Neural cell (in vitro differentiated cells): ENCODE results near the gene ANKEF1. TPM values are rescaled to one million over a fixed set of nuclear protein-coding genes. Genes with fewer than 3 reads are reported as not detected.

ENCODE experiments used
- H2AFZ ChIP-seq: fragments of 200-600, 300-800 bp; sonication (generic), shearing (Covaris generic); 2 replicates; pipeline ENCODE4 v1.6.0; 2014; ENCODE audit warnings: low read depth, mild to moderate bottlenecking, antibody characterized with exemption, low read length, moderate library complexity
- H3F3A ChIP-seq: fragments of 200-600 bp; shearing (Covaris generic); 2 replicates; pipeline ENCODE4 v1.6.1; 2016; ENCODE audit warnings: mild to moderate bottlenecking, moderate library complexity, mixed read lengths, antibody characterized with exemption, low read length; ENCODE audit not compliant: insufficient read depth, poor library complexity, severe bottlenecking
- H3K27ac ChIP-seq: fragments of 200-600, 300-800 bp; sonication (generic), shearing (Covaris generic); 2 replicates; pipeline ENCODE4 v1.5.1; 2014; ENCODE audit warnings: mild to moderate bottlenecking, low read length, moderate library complexity
- H3K27me3 ChIP-seq: fragments of 300-800, 200-600 bp; sonication (generic), shearing (Covaris generic); 2 replicates; pipeline ENCODE4 v1.6.0; 2014; ENCODE audit warnings: mild to moderate bottlenecking, low read depth, low read length, moderate library complexity; ENCODE audit not compliant: insufficient read depth
- H3K36me3 ChIP-seq: fragments of 300-800, 200-600 bp; sonication (generic), shearing (Covaris generic); 2 replicates; pipeline ENCODE4 v1.5.1; 2014; ENCODE audit warnings: mild to moderate bottlenecking, antibody characterized with exemption, low read length, moderate library complexity; ENCODE audit not compliant: insufficient read depth
- H3K4me2 ChIP-seq: fragments of 300-800, 200-600 bp; sonication (generic), shearing (Covaris generic); 2 replicates; pipeline ENCODE4 v1.6.0; 2014; ENCODE audit warnings: mild to moderate bottlenecking, low read length
- H3K4me3 ChIP-seq: fragments of 300-800, 200-600 bp; sonication (generic), shearing (Covaris generic); 2 replicates; pipeline ENCODE4 v1.5.1; 2014; ENCODE audit warnings: mild to moderate bottlenecking, low read length, moderate library complexity
- H3K79me2 ChIP-seq: fragments of 200-600 bp; shearing (Covaris generic); replicated peaks from 2 replicates; pipeline ENCODE4 v1.6.0; 2014; ENCODE audit warnings: mild to moderate bottlenecking, low read length, moderate library complexity; ENCODE audit not compliant: insufficient read depth
- H3K9ac ChIP-seq: fragments of 300-800, 200-600 bp; sonication (generic), shearing (Covaris generic); 2 replicates; pipeline ENCODE4 v1.6.1; 2016; ENCODE audit warnings: mild to moderate bottlenecking, low read length, mixed read lengths
- H3K9me2 ChIP-seq: fragments of 200-600 bp; shearing (Covaris generic); 2 replicates; pipeline ENCODE4 v1.6.1; 2016; ENCODE audit warnings: mild to moderate bottlenecking, low read length, mixed read lengths; ENCODE audit not compliant: insufficient read depth
- H3K9me3 ChIP-seq: fragments of 200-600, 300-800 bp; sonication (generic), shearing (Covaris generic); 2 replicates; pipeline ENCODE4 v1.6.1; 2016; ENCODE audit warnings: mild to moderate bottlenecking, mixed run types, low read length, moderate library complexity, mixed read lengths
- H4K20me1 ChIP-seq: fragments of 200-600 bp; shearing (Covaris generic); 2 replicates; pipeline ENCODE4 v1.6.1; 2016; ENCODE audit warnings: mild to moderate bottlenecking, mixed run types; ENCODE audit not compliant: insufficient read depth
- CTCF ChIP-seq: fragments of 450-650 bp; IDR thresholded peaks from 2 replicates; pipeline ENCODE4 v1.5.1; 2014; ENCODE audit warnings: antibody characterized with exemption, mild to moderate bottlenecking, moderate library complexity; ENCODE audit not compliant: poor library complexity, severe bottlenecking
- EP300 ChIP-seq: fragments of 450-650 bp; conservative IDR thresholded peaks from 2 replicates; pipeline ENCODE4 v1.6.1; 2014; ENCODE audit warnings: antibody characterized with exemption, mild to moderate bottlenecking, moderate library complexity; ENCODE audit not compliant: poor library complexity, severe bottlenecking
- EZH2 ChIP-seq: fragments of 200-600, 300-800 bp; shearing (Covaris generic), sonication (generic); IDR thresholded peaks from 2 replicates; pipeline ENCODE4 v1.6.1; 2014; ENCODE audit warnings: antibody characterized with exemption, low read length, borderline replicate concordance, mild to moderate bottlenecking; ENCODE audit not compliant: insufficient read depth, poor library complexity, severe bottlenecking
- MXI1 ChIP-seq: fragments of 450-650 bp; conservative IDR thresholded peaks from 2 replicates; pipeline ENCODE4 v1.6.1; 2014; ENCODE audit warnings: antibody characterized with exemption, mild to moderate bottlenecking; ENCODE audit not compliant: poor library complexity, severe bottlenecking
- POLR2AphosphoS5 ChIP-seq: IDR thresholded peaks from 2 replicates; pipeline ENCODE4 v1.6.1; 2012
- RAD21 ChIP-seq: fragments of 450-650 bp; conservative IDR thresholded peaks from 2 replicates; pipeline ENCODE4 v1.6.1; 2014; ENCODE audit warnings: antibody characterized with exemption, mild to moderate bottlenecking, moderate library complexity
- REST ChIP-seq: IDR thresholded peaks from 2 replicates; pipeline ENCODE4 v1.6.1; 2012; ENCODE audit warnings: borderline replicate concordance
- SMC3 ChIP-seq: fragments of 450-650 bp; conservative IDR thresholded peaks from 2 replicates; pipeline ENCODE4 v1.6.1; 2014; ENCODE audit warnings: antibody characterized with exemption, mild to moderate bottlenecking, moderate library complexity; ENCODE audit not compliant: poor library complexity
- TAF1 ChIP-seq: IDR thresholded peaks from 2 replicates; pipeline ENCODE4 v1.6.1; 2012; ENCODE audit warnings: low read depth
- polyA minus RNA-seq: library from RNA; depleted of rRNA, polyadenylated mRNA; stranded (reverse); fragments of >200 nt; gene quantifications from 2 replicates; pipeline ENCODE4 v1.2.3, GENCODE V29; 2014
- polyA plus RNA-seq: library from polyadenylated mRNA; depleted of rRNA; stranded (reverse); fragments of >200 nt; gene quantifications from 2 replicates; pipeline ENCODE4 v1.2.3, GENCODE V29; 2014

The ANKEF1 gene
- 3.2 and 3.5 TPM in 2 replicates for polyA plus RNA-seq
- 7.5 and 9.3 TPM in 2 replicates for polyA minus RNA-seq

- TF ChIP-seq CTCF, result no peak
- peak; percentile 41 for TF ChIP-seq POLR2AphosphoS5
- peak; percentile 78 for TF ChIP-seq MXI1
- TF ChIP-seq EP300, result peak; percentile 43
- no peak for TF ChIP-seq TAF1
- TF ChIP-seq RAD21, result no peak
- no peak for TF ChIP-seq REST
- no peak for TF ChIP-seq SMC3
- TF ChIP-seq EZH2, result no peak
- peak within 1 kb of the TSS; percentile 34 for H3K27ac ChIP-seq
- peak within 1 kb of the TSS; percentile 42 for H3K4me2 ChIP-seq
- H3K79me2 ChIP-seq, result no peaks in the 10 kb centered on the region
- no peaks in the 10 kb centered on the region for H3K27me3 ChIP-seq
- H3K36me3 ChIP-seq, result no peaks in the 10 kb centered on the region
- peak within 1 kb of the TSS; percentile 95 for H3K4me3 ChIP-seq
- H3K9me3 ChIP-seq, result no peaks in the 10 kb centered on the region
- H4K20me1 ChIP-seq, result no peaks in the 10 kb centered on the region
- peak within 1 kb of the TSS; percentile 96 for H2AFZ ChIP-seq
- H3K9me2 ChIP-seq, result no peaks in the 10 kb centered on the region
- H3F3A ChIP-seq, result no peaks in the 10 kb centered on the region
- peak within 1 kb of the TSS; percentile 72 for H3K9ac ChIP-seq
These were observed at the start of gene ANKEF1 for GRCh38 chr20:10034717-10035571. ANKEF1 (plus strand) TSS chr20:10034987; CDS start chr20:10038302, 3,315 bp downstream.

GRCh38 chr20:9985281-9985680 is 49.5 kb upstream of the ANKEF1 start:
- Histone ChIP-seq H3K36me3 (no peaks in the 10 kb centered on the region), H3K27ac (no peak overlapping the region), H3F3A (no peaks in the 10 kb centered on the region), H3K9me2 (no peaks in the 10 kb centered on the region), H3K4me2 (no peak overlapping the region), H3K4me3 (no peak overlapping the region), H4K20me1 (no peaks in the 10 kb centered on the region), H2AFZ (no peak overlapping the region), H3K9ac (no peak overlapping the region), H3K9me3 (no peaks in the 10 kb centered on the region), H3K79me2 (no peaks in the 10 kb centered on the region), H3K27me3 (no peaks in the 10 kb centered on the region)
- no peak for TF ChIP-seq SMC3
- no peak for TF ChIP-seq TAF1
- TF ChIP-seq MXI1, result no peak
- TF ChIP-seq POLR2AphosphoS5, result no peak
- TF ChIP-seq EZH2, result no peak
- no peak for TF ChIP-seq EP300
- TF ChIP-seq REST, result no peak
